22Rv1 (cell line): ENCODE results near the gene WDR6.

ENCODE experiments used
- ZFX ChIP-seq: fragments of 450-650 bp; IDR thresholded peaks from 2 replicates; pipeline ENCODE4 v1.6.1; 2017; ENCODE audit warnings: antibody characterized with exemption, borderline replicate concordance
- TF ChIP-seq, protein P1 (sequence below): fragments of 450-650 bp; IDR thresholded peaks from 2 replicates; pipeline ENCODE4 v1.5.1; 2017; ENCODE audit warnings: mild to moderate bottlenecking

DNA sequence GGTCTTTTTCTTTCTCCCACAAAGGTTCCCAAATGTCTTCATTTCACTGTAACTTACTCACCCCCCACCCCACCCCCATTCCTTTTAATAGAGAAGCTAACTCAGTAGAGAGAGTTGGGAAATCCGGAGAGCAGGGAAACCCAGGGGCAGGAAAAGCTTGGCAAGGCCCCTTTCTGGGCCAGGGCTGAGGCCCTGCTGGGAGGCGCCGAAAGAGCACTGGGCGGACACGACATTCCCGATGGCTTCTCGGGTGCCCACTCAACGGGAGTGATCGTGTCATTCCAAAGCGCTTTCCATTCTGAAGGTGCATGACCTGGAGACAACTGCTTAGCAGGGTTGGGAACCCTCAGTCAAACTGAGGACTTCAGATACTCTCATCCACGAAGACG lies 12.7 kb downstream of the WDR6 start:
- TF ChIP-seq, protein P1, sequence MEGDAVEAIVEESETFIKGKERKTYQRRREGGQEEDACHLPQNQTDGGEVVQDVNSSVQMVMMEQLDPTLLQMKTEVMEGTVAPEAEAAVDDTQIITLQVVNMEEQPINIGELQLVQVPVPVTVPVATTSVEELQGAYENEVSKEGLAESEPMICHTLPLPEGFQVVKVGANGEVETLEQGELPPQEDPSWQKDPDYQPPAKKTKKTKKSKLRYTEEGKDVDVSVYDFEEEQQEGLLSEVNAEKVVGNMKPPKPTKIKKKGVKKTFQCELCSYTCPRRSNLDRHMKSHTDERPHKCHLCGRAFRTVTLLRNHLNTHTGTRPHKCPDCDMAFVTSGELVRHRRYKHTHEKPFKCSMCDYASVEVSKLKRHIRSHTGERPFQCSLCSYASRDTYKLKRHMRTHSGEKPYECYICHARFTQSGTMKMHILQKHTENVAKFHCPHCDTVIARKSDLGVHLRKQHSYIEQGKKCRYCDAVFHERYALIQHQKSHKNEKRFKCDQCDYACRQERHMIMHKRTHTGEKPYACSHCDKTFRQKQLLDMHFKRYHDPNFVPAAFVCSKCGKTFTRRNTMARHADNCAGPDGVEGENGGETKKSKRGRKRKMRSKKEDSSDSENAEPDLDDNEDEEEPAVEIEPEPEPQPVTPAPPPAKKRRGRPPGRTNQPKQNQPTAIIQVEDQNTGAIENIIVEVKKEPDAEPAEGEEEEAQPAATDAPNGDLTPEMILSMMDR = no peak
- no peak for TF ChIP-seq ZFX
